Kidney (tissue), 14 donors: ENCODE data around the gene PSMB5. TPM values are rescaled to one million over a fixed set of nuclear protein-coding genes. Genes with fewer than 3 reads are reported as not detected.

Source experiments
- DNase-seq, 5 donors: peaks; one replicate each; pipeline ENCODE4 v3.0.0-alpha.2; 2013 to 2020
- FAIRE-seq: peaks from 2 replicates; lab custom pipeline; 2012; peaks lifted over from hg19 to GRCh38; lab: Jason Lieb, UNC
- H3K27ac ChIP-seq, 2 donors: one replicate each; pipeline ENCODE4 v1.7.0; 2013; ENCODE audit warnings: low read depth in 2 of 2, low read length in 2 of 2, inconsistent platforms in 1 of 2
- H3K27me3 ChIP-seq: one replicate; pipeline ENCODE4 v1.7.1; 2013; ENCODE audit warnings: low read length, inconsistent platforms; ENCODE audit not compliant: control insufficient read depth, insufficient read depth
- H3K36me3 ChIP-seq, 3 donors: one replicate each; pipeline versions ENCODE4 v1.7.0 to v1.7.1; 2013; ENCODE audit warnings: low read length in 3 of 3, control low read depth in 1 of 3, inconsistent platforms in 1 of 3; ENCODE audit not compliant: insufficient read depth in 3 of 3, control insufficient read depth in 2 of 3
- H3K4me1 ChIP-seq, 3 donors: one replicate each; pipeline versions ENCODE4 v1.7.0 to v1.7.1; 2013; ENCODE audit warnings: low read length in 3 of 3, inconsistent platforms in 1 of 3, low read depth in 1 of 3; ENCODE audit not compliant: control insufficient read depth in 2 of 3, insufficient read depth in 2 of 3
- H3K4me3 ChIP-seq, 3 donors: one replicate each; pipeline versions ENCODE4 v1.7.0 to v1.8.1; 2013; ENCODE audit warnings: low read length in 3 of 3, control low read depth in 1 of 3, inconsistent platforms in 1 of 3
- H3K9ac ChIP-seq, 3 donors: one replicate each; pipeline versions ENCODE4 v1.7.0 to v1.7.1; 2013; ENCODE audit warnings: low read length in 3 of 3, control low read depth in 1 of 3, inconsistent platforms in 1 of 3
- H3K9me3 ChIP-seq, 3 donors: one replicate each; pipeline versions ENCODE4 v1.7.0 to v1.7.1; 2013; ENCODE audit warnings: low read length in 3 of 3, control low read depth in 1 of 3, inconsistent platforms in 1 of 3; ENCODE audit not compliant: control insufficient read depth in 2 of 3, insufficient read depth in 1 of 3
- CTCF ChIP-seq: IDR thresholded peaks from 3 replicates; pipeline ENCODE4 v1.5.1; 2012; ENCODE audit warnings: mild to moderate bottlenecking, moderate library complexity, borderline replicate concordance; ENCODE audit not compliant: insufficient read depth; ENCODE audit errors: extremely low read depth
- intact Hi-C: fragments of 100-400 bp; cut with DNase I; formaldehyde crosslinking; loops from one replicate; pipeline ENCODE4 v1.11.1; 2022
- polyA plus RNA-seq: library from polyadenylated mRNA; stranded (reverse); fragments of 350-450 nt; fragmentation: Illumina TruSeq; extraction: RNeasy Lipid Tissue Mini Kit (QIAGEN cat#74804); gene quantifications from one replicate; pipeline ENCODE4 v1.2.3, GENCODE V29; 2014; ENCODE audit warnings: low read depth, low replicate concordance; ENCODE audit not compliant: insufficient read depth
- total RNA-seq: library from RNA; stranded (reverse); fragmentation: NEBNext Ultra II Directional; extraction: Animal tissue kit (Norgen Biotek cat#: 25700); gene quantifications from one replicate; pipeline ENCODE4 v1.2.1, GENCODE V29; 2021
- donor health status: control.
- donor health status: control.
- donor health status: control.
- donor health status: control.
- donor health status: control.
- donor health status: DM: yes; HTN: yes; CAD: no.
- donor health status: Normal renal cell carcinoma (clear cell type).

The PSMB5 gene
- total and polyA plus RNA-seq, 2 donors from 2014 or later: 87.1 to 190 TPM

- H3K4me1 ChIP-seq: peaks cover 0 to 6% (median 4%) of the 10 kb centered on the region in 3 donors
- no peak for TF ChIP-seq CTCF
Measured at GRCh38 chr14:22993517-22993916, 41.2 kb downstream of the PSMB5 start.

GRCh38 chr14:22991852-22992251 is 42.8 kb downstream of the PSMB5 start:
- Histone ChIP-seq H3K4me1 (peaks cover 0 to 6% (median 4%) of the 10 kb centered on the region in 3 donors), H3K27me3 (no peaks in the 10 kb centered on the region), H3K9ac (no peak overlapping the region), H3K9me3 (no peaks in the 10 kb centered on the region), H3K36me3 (peaks cover 0 to 4% (median 0%) of the 10 kb centered on the region in 3 donors), H3K4me3 (no peak overlapping the region), H3K27ac (no peak overlapping the region)
- DNase-seq: peak in 1 of 5 donors; percentile 7
- TF ChIP-seq CTCF: no peak
- no peak for FAIRE-seq
- intact Hi-C loops: no loop called here

More at GRCh38 chr14:22993517-22993916, 41.2 kb downstream of the PSMB5 start:
- Histone ChIP-seq H3K36me3 (no peaks in the 10 kb centered on the region), H3K4me3 (no peak overlapping the region), H3K9ac (no peak overlapping the region), H3K27ac (no peak overlapping the region), H3K27me3 (no peaks in the 10 kb centered on the region), H3K9me3 (no peaks in the 10 kb centered on the region)
- DNase-seq: no peak
- FAIRE-seq: no peak
- intact Hi-C loops: no loop called here

GRCh38 chr14:22987291-22987690 is 47.4 kb downstream of the PSMB5 start:
- no peak for FAIRE-seq
- Histone ChIP-seq H3K4me1 (peaks cover 0 to 4% (median 0%) of the 10 kb centered on the region in 3 donors), H3K9ac (no peak overlapping the region), H3K4me3 (no peak overlapping the region), H3K9me3 (no peaks in the 10 kb centered on the region), H3K36me3 (peaks cover 0 to 4% (median 0%) of the 10 kb centered on the region in 3 donors), H3K27me3 (no peaks in the 10 kb centered on the region), H3K27ac (no peak overlapping the region)
- intact Hi-C loops: loop anchor here (5.0 kb wide), 1 partner anchor 70 kb away; the partner anchor contains the start of gene CDH24
- TF ChIP-seq CTCF: no peak
- no peak for DNase-seq
